Measurements from ENCODE around the gene UPB1.

The UPB1 gene

GRCh38 chr22:24566899-24567511 lies 71.9 kb downstream of the UPB1 start:
- no peak for DNase-seq (ENCODE audit: low read depth in 2 of 2)

DNA sequence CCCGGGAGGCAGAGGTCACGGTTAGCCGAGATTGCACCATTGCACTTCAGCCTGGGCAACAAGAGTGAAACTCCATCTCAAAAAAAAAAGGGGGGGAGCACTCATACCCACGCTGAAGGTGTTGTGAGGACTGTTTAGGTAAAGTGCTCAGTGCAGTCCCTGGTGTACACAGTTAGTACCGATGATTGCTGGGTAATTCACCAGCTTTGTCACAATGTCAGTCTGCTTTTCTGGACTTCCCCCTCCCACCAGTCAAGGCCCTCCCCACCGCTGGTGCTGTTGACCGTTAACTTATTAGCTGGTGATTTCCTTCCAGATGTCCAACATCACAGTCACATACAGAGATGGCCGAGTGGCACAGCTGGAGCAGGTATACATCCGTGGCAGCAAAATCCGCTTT lies 72.5 kb downstream of the UPB1 start:
- DNase-seq (ENCODE audit: low read depth in 2 of 2): no peak

DNA sequence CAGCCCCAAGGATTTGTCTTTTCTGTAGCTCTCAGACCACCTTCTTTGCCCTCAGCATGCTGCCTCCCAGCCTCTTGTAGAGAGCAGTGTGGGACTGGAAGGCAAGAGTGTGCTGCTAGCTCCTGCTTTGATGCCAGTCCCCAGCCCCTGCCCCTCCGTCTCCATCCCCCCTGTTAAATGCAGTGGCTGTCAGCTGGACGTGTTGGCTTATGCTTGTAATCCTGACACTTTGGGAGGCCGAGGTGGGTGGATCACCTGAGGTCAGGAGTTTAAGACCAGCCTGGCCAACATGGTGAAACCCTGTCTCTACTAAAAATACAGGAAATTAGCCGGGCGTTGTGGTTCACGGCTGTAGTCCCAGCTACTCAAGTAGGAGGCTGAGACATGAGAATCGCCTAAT lies 76.1 kb downstream of the UPB1 start:
- no peak for DNase-seq (ENCODE audit: low read depth in 2 of 2)

GRCh38 chr22:24576778-24577177 lies 81.6 kb downstream of the UPB1 start:
- no peak for DNase-seq (ENCODE audit: low read depth in 2 of 2)
